OCI-LY1 (cell line): ENCODE measurements around the gene GALNT7.

Source experiments
- H2AFZ ChIP-seq: fragments of 200-600 bp; sonication (generic), shearing (Covaris generic); 2 replicates; pipeline ENCODE4 v1.6.0; 2014; ENCODE audit warnings: antibody characterized with exemption, mild to moderate bottlenecking, low read length
- H3F3A ChIP-seq: fragments of 200-600 bp; sonication (generic), shearing (Covaris generic); 2 replicates; pipeline ENCODE4 v1.6.0; 2014; ENCODE audit warnings: mild to moderate bottlenecking, antibody characterized with exemption, low read length, moderate library complexity; ENCODE audit not compliant: insufficient read depth
- H3K27ac ChIP-seq: fragments of 200-600 bp; sonication (generic); 2 replicates; pipeline ENCODE4 v1.5.1; 2014; ENCODE audit warnings: low read length, mixed run types, mild to moderate bottlenecking, low read depth; ENCODE audit not compliant: poor library complexity, severe bottlenecking
- H3K27me3 ChIP-seq: fragments of 200-600 bp; sonication (generic); 2 replicates; pipeline ENCODE4 v1.6.0; 2014; ENCODE audit warnings: antibody characterized with exemption, mild to moderate bottlenecking, low read length, moderate library complexity; ENCODE audit not compliant: insufficient read depth
- H3K36me3 ChIP-seq: fragments of 200-600 bp; sonication (generic); 2 replicates; pipeline ENCODE4 v1.6.1; 2014; ENCODE audit warnings: mild to moderate bottlenecking, antibody characterized with exemption, low read length, moderate library complexity, mixed read lengths; ENCODE audit not compliant: insufficient read depth
- H3K4me1 ChIP-seq: fragments of 200-600 bp; sonication (generic); 2 replicates; pipeline ENCODE4 v1.5.1; 2014; ENCODE audit warnings: mild to moderate bottlenecking, low read length, moderate library complexity; ENCODE audit not compliant: insufficient read depth, severe bottlenecking
- H3K4me2 ChIP-seq: fragments of 200-600 bp; sonication (generic), shearing (Covaris generic); 2 replicates; pipeline ENCODE4 v1.6.1; 2014; ENCODE audit warnings: low read length
- H3K4me3 ChIP-seq: fragments of 200-600 bp; sonication (generic); 2 replicates; pipeline ENCODE4 v1.5.1; 2014; ENCODE audit warnings: low read length, low read depth, mild to moderate bottlenecking, mixed read lengths; ENCODE audit not compliant: poor library complexity, severe bottlenecking
- H3K79me2 ChIP-seq: fragments of 200-600 bp; shearing (Covaris generic); 2 replicates; pipeline ENCODE4 v1.6.1; 2016; ENCODE audit warnings: mixed run types, low read length, mixed read lengths; ENCODE audit not compliant: insufficient read depth
- H3K9ac ChIP-seq: fragments of 200-600 bp; sonication (generic), shearing (Covaris generic); 2 replicates; pipeline ENCODE4 v1.6.1; 2014; ENCODE audit warnings: mild to moderate bottlenecking, low read length, mixed read lengths
- H3K9me2 ChIP-seq: fragments of 200-600 bp; sonication (generic), shearing (Covaris generic); 2 replicates; pipeline ENCODE4 v1.6.1; 2014; ENCODE audit warnings: low read depth, mild to moderate bottlenecking, low read length, mixed read lengths
- H3K9me3 ChIP-seq: fragments of 200-600 bp; shearing (Covaris generic); 2 replicates; pipeline ENCODE4 v1.6.1; 2014; ENCODE audit warnings: low read length, mixed read lengths
- H4K20me1 ChIP-seq: fragments of 200-600 bp; sonication (generic), shearing (Covaris generic); 2 replicates; pipeline ENCODE4 v1.6.0; 2016; ENCODE audit warnings: mild to moderate bottlenecking, low read length; ENCODE audit not compliant: insufficient read depth
- EZH2 ChIP-seq: fragments of 200-600 bp; sonication (generic), shearing (Covaris generic); IDR thresholded peaks from 2 replicates; pipeline ENCODE4 v1.8.0; 2017; ENCODE audit warnings: borderline replicate concordance, mixed run types, mild to moderate bottlenecking, antibody characterized with exemption, low read length, moderate library complexity, mixed read lengths
- TF ChIP-seq, protein P1 (sequence below): fragments of 200-600 bp; sonication (generic), shearing (Covaris generic); IDR thresholded peaks from 2 replicates; pipeline ENCODE4 v1.5.1; 2017; ENCODE audit warnings: mild to moderate bottlenecking, antibody characterized with exemption, low read length, moderate library complexity, mixed read lengths

GALNT7 gene

DNA sequence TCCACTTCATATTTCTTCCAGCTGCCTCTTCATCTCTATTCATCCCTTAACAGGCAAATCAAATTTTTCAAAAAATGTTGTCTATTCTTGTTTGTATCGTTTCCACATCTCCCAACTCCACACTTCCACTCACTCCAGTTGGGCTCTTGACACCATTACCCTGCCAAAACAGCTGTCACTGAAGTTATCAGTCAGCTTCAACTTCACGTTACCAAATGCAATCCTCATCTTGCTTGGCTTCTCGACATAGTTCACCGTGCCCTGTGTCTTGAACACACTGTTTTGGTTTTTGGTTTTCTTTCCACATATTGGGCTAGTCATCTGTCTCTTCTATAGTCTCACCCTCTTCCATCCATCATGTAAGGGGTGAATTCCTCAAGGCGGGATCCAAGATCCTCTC is 65.2 kb downstream of the GALNT7 start:
- Histone ChIP-seq H3K27me3 (no peaks in the 10 kb centered on the region), H3K9ac (no peak overlapping the region), H3K4me1 (peaks cover 62% of the 10 kb centered on the region), H3K36me3 (peaks cover 36% of the 10 kb centered on the region), H3K9me2 (no peaks in the 10 kb centered on the region), H3K27ac (no peak overlapping the region), H3K4me2 (no peak overlapping the region), H3K9me3 (no peaks in the 10 kb centered on the region), H2AFZ (no peak overlapping the region), H3K79me2 (peaks cover 19% of the 10 kb centered on the region), H3K4me3 (no peak overlapping the region), H4K20me1 (no peaks in the 10 kb centered on the region), H3F3A (no peaks in the 10 kb centered on the region)
- TF ChIP-seq, protein P1, sequence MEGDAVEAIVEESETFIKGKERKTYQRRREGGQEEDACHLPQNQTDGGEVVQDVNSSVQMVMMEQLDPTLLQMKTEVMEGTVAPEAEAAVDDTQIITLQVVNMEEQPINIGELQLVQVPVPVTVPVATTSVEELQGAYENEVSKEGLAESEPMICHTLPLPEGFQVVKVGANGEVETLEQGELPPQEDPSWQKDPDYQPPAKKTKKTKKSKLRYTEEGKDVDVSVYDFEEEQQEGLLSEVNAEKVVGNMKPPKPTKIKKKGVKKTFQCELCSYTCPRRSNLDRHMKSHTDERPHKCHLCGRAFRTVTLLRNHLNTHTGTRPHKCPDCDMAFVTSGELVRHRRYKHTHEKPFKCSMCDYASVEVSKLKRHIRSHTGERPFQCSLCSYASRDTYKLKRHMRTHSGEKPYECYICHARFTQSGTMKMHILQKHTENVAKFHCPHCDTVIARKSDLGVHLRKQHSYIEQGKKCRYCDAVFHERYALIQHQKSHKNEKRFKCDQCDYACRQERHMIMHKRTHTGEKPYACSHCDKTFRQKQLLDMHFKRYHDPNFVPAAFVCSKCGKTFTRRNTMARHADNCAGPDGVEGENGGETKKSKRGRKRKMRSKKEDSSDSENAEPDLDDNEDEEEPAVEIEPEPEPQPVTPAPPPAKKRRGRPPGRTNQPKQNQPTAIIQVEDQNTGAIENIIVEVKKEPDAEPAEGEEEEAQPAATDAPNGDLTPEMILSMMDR = no peak
- TF ChIP-seq EZH2 = no peak

DNA sequence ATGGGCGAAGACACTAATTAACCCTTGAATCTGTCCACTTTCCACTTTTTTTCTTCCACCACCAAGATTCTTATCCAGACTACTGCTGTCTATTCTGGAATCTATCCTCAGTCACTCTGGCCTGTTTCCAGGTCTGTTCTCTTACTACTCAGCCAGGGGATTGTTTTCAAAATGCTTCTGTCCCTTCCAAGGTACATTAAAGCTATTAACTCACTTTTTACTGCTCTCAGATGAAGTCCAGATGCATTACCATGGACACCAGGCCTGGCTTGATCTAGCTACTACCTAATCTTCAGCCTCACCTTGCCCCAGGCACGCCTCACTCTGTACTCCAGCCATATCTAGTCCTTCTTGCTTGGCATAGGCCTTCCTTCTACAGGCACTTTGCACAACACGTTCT is 66.4 kb downstream of the GALNT7 start:
- H3K4me1 ChIP-seq = peaks cover 56% of the 10 kb centered on the region
- H3K4me3 ChIP-seq = no peak overlapping the region
- no peak for TF ChIP-seq EZH2
- TF ChIP-seq, protein P1 = no peak
- H3K79me2 ChIP-seq = peaks cover 21% of the 10 kb centered on the region
- no peaks in the 10 kb centered on the region for H3F3A ChIP-seq
- peaks cover 36% of the 10 kb centered on the region for H3K36me3 ChIP-seq
- no peaks in the 10 kb centered on the region for H4K20me1 ChIP-seq
- H3K9ac ChIP-seq = no peak overlapping the region
- no peak overlapping the region for H2AFZ ChIP-seq
- no peak overlapping the region for H3K4me2 ChIP-seq
- H3K27me3 ChIP-seq = no peaks in the 10 kb centered on the region
- H3K27ac ChIP-seq = no peak overlapping the region
- H3K9me3 ChIP-seq = no peaks in the 10 kb centered on the region
- no peaks in the 10 kb centered on the region for H3K9me2 ChIP-seq

DNA sequence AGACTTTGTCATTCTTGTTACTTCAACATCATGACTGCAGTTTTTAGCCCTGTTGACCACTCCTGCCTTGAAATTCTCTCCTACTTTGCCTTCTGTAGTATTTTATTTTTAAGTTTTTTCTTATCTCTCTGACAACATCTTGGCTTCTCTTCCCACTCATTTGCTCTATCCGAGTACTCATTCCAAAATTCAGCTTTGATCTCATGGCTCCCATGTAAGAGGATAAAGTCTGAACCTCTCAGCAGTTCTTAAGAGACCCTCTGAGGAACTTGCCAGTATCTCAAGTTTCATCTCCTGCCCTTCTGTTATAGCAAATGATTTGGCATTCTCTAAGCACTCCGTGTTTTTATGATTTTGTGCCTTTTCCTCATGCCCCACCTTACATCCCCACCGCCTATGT is 67.7 kb downstream of the GALNT7 start:
- peaks cover 21% of the 10 kb centered on the region for H3K79me2 ChIP-seq
- no peak overlapping the region for H3K4me2 ChIP-seq
- peaks cover 36% of the 10 kb centered on the region for H3K36me3 ChIP-seq
- no peak overlapping the region for H3K9ac ChIP-seq
- peaks cover 53% of the 10 kb centered on the region for H3K4me1 ChIP-seq
- no peaks in the 10 kb centered on the region for H3K27me3 ChIP-seq
- H3K27ac ChIP-seq = peak overlapping the region; percentile 31
- no peak overlapping the region for H2AFZ ChIP-seq
- no peak for TF ChIP-seq EZH2
- TF ChIP-seq, protein P1 = no peak
- H3F3A ChIP-seq = no peaks in the 10 kb centered on the region
- no peak overlapping the region for H3K4me3 ChIP-seq
- H4K20me1 ChIP-seq = no peaks in the 10 kb centered on the region
- H3K9me2 ChIP-seq = no peaks in the 10 kb centered on the region
- no peaks in the 10 kb centered on the region for H3K9me3 ChIP-seq
